K562 (cell line): ENCODE data around the gene OSBPL3. TPM values are rescaled to one million over a fixed set of nuclear protein-coding genes. Genes with fewer than 3 reads are reported as not detected.

Experiments
- ATAC-seq: fragments of 200-7000 bp; cut with Tn5 transposase; 3 replicates; pipeline ENCODE4 v1.9.1; 2020; ENCODE audit warnings: moderate library complexity
- BruUV-seq: library from RNA; stranded (reverse); fragments of 400-500 nt; replicated peaks from 2 replicates; lab custom pipeline; 2021; lab: Mats Ljungman, UMichigan
- CTCF ChIA-PET: fragments of 300-600 bp; formaldehyde crosslinking; extraction: SDS; loops from one replicate; lab custom pipeline; 2021; ENCODE audit warnings: low intra/inter-chr PET ratio; lab: Yijun Ruan, JAX
- POLR2A ChIA-PET: fragments of 300-600, 350-650 bp; sonication (Branson Sonifier 250); formaldehyde crosslinking; extraction: SDS; loops from one replicate; lab custom pipeline; 2021; ENCODE audit warnings: antibody characterized with exemption, inconsistent platforms; lab: Yijun Ruan, JAX
- DNase-seq, 4 experiments: peaks; one replicate each; pipeline versions ENCODE4 v3.0.0 to v3.0.0-alpha.2; 2011 to 2018; ENCODE audit warnings: low spot score in 3 of 4, mixed read lengths in 3 of 4; ENCODE audit errors: extremely low read depth in 1 of 4
- FAIRE-seq: peaks from 2 replicates; lab custom pipeline; 2011; peaks lifted over from hg19 to GRCh38; lab: Jason Lieb, UNC
- H2AFZ ChIP-seq: 2 replicates; pipeline ENCODE4 v1.6.0; 2011; ENCODE audit warnings: low read depth, low read length, control low read depth, inconsistent platforms
- H3K27ac ChIP-seq: fragments of 200-600 bp; 3 replicates; pipeline ENCODE4 v1.8.0; 2011; ENCODE audit warnings: low read depth, mild to moderate bottlenecking, control low read depth, inconsistent platforms, low read length, moderate library complexity, mixed read lengths; ENCODE audit errors: extremely low read depth
- H3K27me3 ChIP-seq, 2 experiments: fragments of 300-600 bp in 1 of 2; 2 replicates in 1 of 2; 3 replicates in 1 of 2; pipeline versions ENCODE4 v1.6.0 to v1.8.0; 2011; ENCODE audit warnings: inconsistent platforms in 2 of 2, low read length in 2 of 2, mild to moderate bottlenecking in 1 of 2, mixed read lengths in 1 of 2, moderate library complexity in 1 of 2; ENCODE audit not compliant: control insufficient read depth in 2 of 2, insufficient read depth in 2 of 2
- H3K36me3 ChIP-seq: fragments of 300-600 bp; 3 replicates; pipeline ENCODE4 v1.8.0; 2011; ENCODE audit warnings: mild to moderate bottlenecking, low read length, inconsistent platforms; ENCODE audit not compliant: control insufficient read depth, insufficient read depth
- H3K4me1 ChIP-seq, 2 experiments: fragments of 200-600 bp in 1 of 2; replicated peaks in 1 of 2; 2 replicates in 1 of 2; 3 replicates in 1 of 2; pipeline versions ENCODE4 v1.5.1 to v1.8.0; 2011; ENCODE audit warnings: inconsistent platforms in 2 of 2, low read length in 2 of 2, mild to moderate bottlenecking in 1 of 2, mixed read lengths in 1 of 2, moderate library complexity in 1 of 2; ENCODE audit not compliant: control insufficient read depth in 2 of 2, insufficient read depth in 2 of 2
- H3K4me2 ChIP-seq: 2 replicates; pipeline ENCODE4 v1.6.1; 2011; ENCODE audit warnings: low read length, control low read depth, inconsistent platforms, mixed read lengths; ENCODE audit not compliant: insufficient read depth
- H3K4me3 ChIP-seq: fragments of 200-600 bp; sonication (generic), shearing (Covaris generic); 2 replicates; pipeline ENCODE4 v1.5.1; 2016; ENCODE audit warnings: control low read depth, inconsistent platforms
- H3K79me2 ChIP-seq: fragments of 200-600 bp; 3 replicates; pipeline ENCODE4 v1.8.0; 2011; ENCODE audit warnings: low read length, inconsistent platforms; ENCODE audit not compliant: control insufficient read depth, insufficient read depth
- H3K9ac ChIP-seq, 2 experiments: 2 replicates each; pipeline versions ENCODE4 v1.6.0 to v1.6.1; 2011; ENCODE audit warnings: low read depth in 2 of 2, low read length in 2 of 2, control low read depth in 1 of 2, inconsistent platforms in 1 of 2, mild to moderate bottlenecking in 1 of 2, mixed read lengths in 1 of 2; ENCODE audit not compliant: insufficient read depth in 1 of 2
- H3K9me1 ChIP-seq: one replicate; pipeline ENCODE4 v1.6.0; 2011; ENCODE audit warnings: inconsistent platforms, mild to moderate bottlenecking, low read length, moderate library complexity; ENCODE audit not compliant: control insufficient read depth, insufficient read depth
- H3K9me3 ChIP-seq: replicated peaks from 2 replicates; pipeline ENCODE4 v1.5.1; 2011; ENCODE audit warnings: low read depth, low read length, inconsistent platforms; ENCODE audit not compliant: control insufficient read depth, insufficient read depth
- H4K20me1 ChIP-seq: replicated peaks from 2 replicates; pipeline ENCODE4 v1.6.1; 2011; ENCODE audit warnings: low read length, inconsistent platforms, mixed read lengths; ENCODE audit not compliant: control insufficient read depth, insufficient read depth
- CHD7 ChIP-seq: fragments of 200-600 bp; sonication (generic); IDR thresholded peaks from one replicate; pipeline ENCODE4 v1.6.1; 2012; ENCODE audit warnings: mild to moderate bottlenecking, low read depth, low read length, inconsistent platforms
- ZEB2 ChIP-seq: fragments of 450-650 bp; IDR thresholded peaks from 2 replicates; pipeline ENCODE4 v1.6.1; 2016
- WGBS: fragments of 100-300 bp; shearing (Covaris generic); methylation state at CpG from one replicate; pipeline ENCODE4 v1.1.6; 2016; ENCODE audit warnings: low coverage, mixed read lengths; ENCODE audit not compliant: insufficient coverage; ENCODE audit errors: missing lambda C conversion rate; 5-methylcytosine and 5-hydroxymethylcytosine counted together
- in situ Hi-C: fragments of 300-500 bp; cut with MboI; formaldehyde crosslinking; loops from 4 replicates; pipeline ENCODE4 v1.15.0; 2018; ENCODE audit warnings: inconsistent platforms, mixed read lengths
- intact Hi-C: fragments of 100-400 bp; cut with micrococcal nuclease; formaldehyde crosslinking; loops from 2 replicates; pipeline ENCODE4 v1.14.2; 2022
- polyA plus RNA-seq, 8 experiments: library from polyadenylated mRNA; depleted of rRNA in 4 of 8; stranded (reverse) in 5 of 8; unstranded in 3 of 8; fragments of >200 nt; fragmentation: Nextera tagmentation in 2 of 8; fragmentation: Illumina TruSeq in 1 of 8; extraction: Ambion mirVana in 2 of 8; extraction: Trizol in 1 of 8; gene quantifications; 2 replicates each; pipeline versions ENCODE4 v1.2.1 to v1.2.3, GENCODE V29; 2011 to 2014; ENCODE audit warnings: inconsistent platforms in 1 of 8, missing spikeins in 1 of 8
- total RNA-seq, 7 experiments: library from RNA; depleted of rRNA in 6 of 7; stranded (reverse); fragments of >200 nt in 6 of 7; fragmentation: Illumina TruSeq in 2 of 7; extraction: Trizol in 2 of 7; gene quantifications; 2 replicates each; pipeline versions ENCODE4 v1.2.1 to v1.2.3, GENCODE V29; 2011 to 2021; ENCODE audit warnings: low replicate concordance in 1 of 7

The OSBPL3 gene
- total and polyA plus RNA-seq, 9 of the 15 experiments (the other 6 are each of a cell fraction or from before 2014, with no cell fraction given) = 4.8 to 37.2 (median 26.5) TPM

DNA sequence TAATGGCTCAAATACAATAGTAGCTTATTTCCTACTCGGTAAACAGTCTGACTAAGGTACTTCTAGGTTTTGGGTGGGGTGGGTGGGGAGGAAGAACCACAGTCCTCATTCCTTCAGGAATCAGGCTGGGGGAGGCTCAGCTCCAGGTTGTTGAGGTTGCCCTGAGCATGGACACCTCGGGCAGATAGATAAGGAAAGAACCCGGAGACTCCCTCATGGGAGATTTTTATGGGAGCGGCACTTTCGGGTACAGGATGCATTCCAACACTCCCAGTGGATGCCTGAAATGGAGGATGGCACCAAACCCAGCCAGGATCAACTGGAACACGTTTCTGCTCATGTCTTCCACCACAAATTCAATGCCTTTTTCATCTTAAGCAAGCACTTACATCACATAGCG is 217.2 kb downstream of the OSBPL3 start:
- no peaks in the 10 kb centered on the region for H3K9me1 ChIP-seq
- BruUV-seq = no TSS peak
- no peaks in the 10 kb centered on the region for H4K20me1 ChIP-seq
- DNase-seq (no peak), ATAC-seq (peak; percentile 25), FAIRE-seq (no peak)
- TF ChIP-seq ZEB2 = no peak
- no peak for TF ChIP-seq CHD7
- peaks cover 4 to 19% of the 10 kb centered on the region in 2 experiments for H3K4me1 ChIP-seq
- H3K4me3 ChIP-seq = no peak overlapping the region
- H3K79me2 ChIP-seq = no peaks in the 10 kb centered on the region
- H3K36me3 ChIP-seq = no peaks in the 10 kb centered on the region
- WGBS = 0% methylated on average over 5 of the region's 7 CpGs
- peaks cover 5 to 11% of the 10 kb centered on the region in 2 experiments; a peak in 4 of 5 replicates for H3K27me3 ChIP-seq
- H3K9ac ChIP-seq = no peak overlapping the region
- H3K27ac ChIP-seq = no peak overlapping the region
- in situ Hi-C loops (no loop called here), intact Hi-C loops (loop anchor here (2.0 kb wide), 1 partner anchor 16 kb away; no protein-coding TSS in a partner anchor)
- ChIA-PET POLR2A (interaction anchor here (0.6 to 3.7 kb wide), 4 partner anchors 9 to 805 kb away, joined by 3 to 20 read pairs (median 4); no protein-coding TSS in a partner anchor), CTCF (no interaction called here)
- no peaks in the 10 kb centered on the region for H3K9me3 ChIP-seq
- H2AFZ ChIP-seq = no peak overlapping the region
- H3K4me2 ChIP-seq = peak overlapping the region; percentile 66
